Sigmoid colon (tissue), 7 donors: Measurements from ENCODE around the gene ARL6IP4. TPM values are rescaled to one million over a fixed set of nuclear protein-coding genes. Genes with fewer than 3 reads are reported as not detected.

Experiments
- DNase-seq: peaks from one replicate; pipeline ENCODE4 v3.0.0-alpha.2; 2019
- H3K27ac ChIP-seq, 4 donors: fragments of 200-600 bp; sonication (generic); one replicate each; pipeline ENCODE4 v1.5.1; 2016 to 2019; ENCODE audit warnings: mild to moderate bottlenecking in 1 of 4
- H3K27me3 ChIP-seq, 3 donors: fragments of 200-600 bp; sonication (generic); one replicate each; pipeline ENCODE4 v1.5.1; 2019; ENCODE audit warnings: mild to moderate bottlenecking in 1 of 3
- H3K36me3 ChIP-seq, 4 donors: fragments of 200-600 bp; sonication (generic); one replicate each; pipeline ENCODE4 v1.5.1; 2016 to 2019
- H3K4me1 ChIP-seq, 4 donors: fragments of 200-600 bp; sonication (generic); one replicate each; pipeline ENCODE4 v1.5.1; 2017 to 2019
- H3K4me3 ChIP-seq, 4 donors: fragments of 200-600 bp; sonication (generic); one replicate each; pipeline ENCODE4 v1.5.1; 2017 to 2019; ENCODE audit warnings: mild to moderate bottlenecking in 2 of 4, moderate library complexity in 1 of 4
- H3K9me3 ChIP-seq, 4 donors: fragments of 200-600 bp in 3 of 4; sonication (generic) in 3 of 4; one replicate each; pipeline versions ENCODE4 v1.5.1 to v1.6.1; 2013 to 2019
- CTCF ChIP-seq, 4 experiments: fragments of 450-650 bp in 3 of 4; fragments of 200-600 bp in 1 of 4; IDR thresholded peaks; one replicate each; pipeline ENCODE4 v1.5.1; 2016 to 2019; ENCODE audit warnings: antibody characterized with exemption in 4 of 4, mild to moderate bottlenecking in 3 of 4, moderate library complexity in 2 of 4
- EP300 ChIP-seq, 4 donors: sonication (generic); formaldehyde crosslinking; IDR thresholded peaks; one replicate each; pipeline ENCODE4 v1.6.1; 2017; ENCODE audit warnings: antibody characterized with exemption in 4 of 4
- POLR2A ChIP-seq, 2 donors: fragments of 450-650 bp; IDR thresholded peaks; one replicate each; pipeline ENCODE4 v1.6.1; 2016; ENCODE audit warnings: antibody characterized with exemption in 2 of 2, mild to moderate bottlenecking in 2 of 2, moderate library complexity in 2 of 2
- POLR2AphosphoS5 ChIP-seq, 4 donors: sonication (generic); formaldehyde crosslinking; IDR thresholded peaks; one replicate each; pipeline ENCODE4 v1.6.1; 2017; ENCODE audit warnings: antibody characterized with exemption in 4 of 4
- WGBS, 2 donors: extraction: QIAGEN DNeasy Blood & Tissue Kit; methylation state at CpG; one replicate each; pipeline ENCODE4 v1.1.7; 2013; 5-methylcytosine and 5-hydroxymethylcytosine counted together
- intact Hi-C: fragments of 100-400 bp; cut with DNase I; formaldehyde crosslinking; loops from one replicate; pipeline ENCODE4 v1.15.1; 2023
- polyA plus RNA-seq, 3 donors: library from polyadenylated mRNA; stranded (reverse); fragments of 200-250 nt; gene quantifications; one replicate each; pipeline ENCODE4 v1.2.3, GENCODE V29; 2013
- total RNA-seq, 4 donors: library from RNA; depleted of rRNA; stranded (reverse); fragments of >200 nt; gene quantifications; one replicate each; pipeline ENCODE4 v1.1.0, GENCODE V29; 2016
- donor health status: healthy with polysubstance abuse.
- donor health status: Bipolar disorder and iron deficiency.
- donor health status: healthy.

The ARL6IP4 gene
- total RNA-seq (100 to 1,000 TPM; 211 to 358 (median 327) TPM), polyA plus RNA-seq (100 to 1,000 TPM; 233 to 312 (median 243) TPM)

GRCh38 chr12:122980183-122981035 lies at the start of gene ARL6IP4:
TSS of gene ARL6IP4 (plus strand) at chr12:122980681. CDS start at chr12:122981140, 459 bp downstream.
- peaks cover 0 to 27% (median 4%) of the 10 kb centered on the region in 4 donors for H3K36me3 ChIP-seq
- H3K9me3 ChIP-seq: no peaks in the 10 kb centered on the region
- DNase-seq: no peak
- H3K27ac ChIP-seq: peak within 1 kb of the TSS; percentile 87 to 97 (median 94)
- TF ChIP-seq EP300 (IDR thresholded peaks at IDR 0.05) (no peak), POLR2A (IDR thresholded peaks at IDR 0.05) (peak; percentile 24 to 38), POLR2AphosphoS5 (IDR thresholded peaks at IDR 0.05) (peak; percentile 63 to 88 (median 77))
- H3K4me1 ChIP-seq: peaks cover 0 to 88% (median 82%) of the 10 kb centered on the region in 4 donors
- intact Hi-C loops: loop anchor here (5.0 kb wide), 1 partner anchor 172 kb away; the partner anchor contains the start of gene PITPNM2
- WGBS, 2 donors: 0% methylated on average over 96 of the region's 96 CpGs
- H3K4me3 ChIP-seq: peak within 1 kb of the TSS; percentile 72 to 100 (median 96)
- no peaks in the 10 kb centered on the region for H3K27me3 ChIP-seq

GRCh38 chr12:122932207-122932606 lies 48.3 kb upstream of the ARL6IP4 start:
- DNase-seq: no peak
- no peaks in the 10 kb centered on the region for H3K27me3 ChIP-seq
- no peak overlapping the region for H3K4me3 ChIP-seq
- peaks cover 0 to 6% (median 0%) of the 10 kb centered on the region in 4 donors for H3K36me3 ChIP-seq
- no peak for TF ChIP-seq POLR2AphosphoS5 (IDR thresholded peaks at IDR 0.05)
- TF ChIP-seq EP300 (IDR thresholded peaks at IDR 0.05): no peak
- no peak for TF ChIP-seq CTCF (IDR thresholded peaks at IDR 0.05)
- TF ChIP-seq POLR2A (IDR thresholded peaks at IDR 0.05): no peak
- H3K4me1 ChIP-seq: no peaks in the 10 kb centered on the region
- no peak overlapping the region for H3K27ac ChIP-seq
- H3K9me3 ChIP-seq: no peaks in the 10 kb centered on the region
- 89 to 90% methylated on average over 8 of the region's 8 CpGs for WGBS, 2 donors
- intact Hi-C loops: no loop called here

GRCh38 chr12:122934722-122935121 lies 45.8 kb upstream of the ARL6IP4 start:
- Histone ChIP-seq H3K9me3 (no peaks in the 10 kb centered on the region), H3K36me3 (peaks cover 0 to 6% (median 0%) of the 10 kb centered on the region in 4 donors), H3K4me1 (no peaks in the 10 kb centered on the region), H3K27ac (no peak overlapping the region), H3K4me3 (no peak overlapping the region), H3K27me3 (no peaks in the 10 kb centered on the region)
- intact Hi-C loops: no loop called here
- DNase-seq: no peak
- 77 to 80% methylated on average over 3 of the region's 3 CpGs for WGBS, 2 donors
- no peak for TF ChIP-seq POLR2AphosphoS5 (IDR thresholded peaks at IDR 0.05)
- no peak for TF ChIP-seq CTCF (IDR thresholded peaks at IDR 0.05)
- TF ChIP-seq EP300 (IDR thresholded peaks at IDR 0.05): no peak
- TF ChIP-seq POLR2A (IDR thresholded peaks at IDR 0.05): no peak

- WGBS, 2 donors: 94 to 96% methylated on average over 8 of the region's 8 CpGs
- H3K27me3 ChIP-seq: no peaks in the 10 kb centered on the region
- intact Hi-C loops: no loop called here
- no peak for TF ChIP-seq EP300 (IDR thresholded peaks at IDR 0.05)
- TF ChIP-seq POLR2AphosphoS5 (IDR thresholded peaks at IDR 0.05): no peak
- TF ChIP-seq CTCF (IDR thresholded peaks at IDR 0.05): no peak
- no peak for TF ChIP-seq POLR2A (IDR thresholded peaks at IDR 0.05)
- no peaks in the 10 kb centered on the region for H3K9me3 ChIP-seq
- H3K27ac ChIP-seq: no peak overlapping the region
- no peak overlapping the region for H3K4me3 ChIP-seq
- no peaks in the 10 kb centered on the region for H3K4me1 ChIP-seq
- no peak for DNase-seq
- peaks cover 0 to 6% (median 0%) of the 10 kb centered on the region in 4 donors for H3K36me3 ChIP-seq
Observed at GRCh38 chr12:122935318-122935717, 45.2 kb upstream of the ARL6IP4 start.

GRCh38 chr12:122937622-122938091 lies 42.8 kb upstream of the ARL6IP4 start:
- Histone ChIP-seq H3K27ac (no peak overlapping the region), H3K4me3 (no peak overlapping the region), H3K36me3 (no peaks in the 10 kb centered on the region), H3K27me3 (no peaks in the 10 kb centered on the region), H3K9me3 (no peaks in the 10 kb centered on the region), H3K4me1 (no peaks in the 10 kb centered on the region)
- 86 to 88% methylated on average over 3 of the region's 3 CpGs for WGBS, 2 donors
- TF ChIP-seq EP300 (IDR thresholded peaks at IDR 0.05) (no peak), CTCF (IDR thresholded peaks at IDR 0.05) (no peak), POLR2AphosphoS5 (IDR thresholded peaks at IDR 0.05) (no peak), POLR2A (IDR thresholded peaks at IDR 0.05) (no peak)
- intact Hi-C loops: no loop called here
- DNase-seq: no peak
